H1 (cell line): Measurements from ENCODE around the gene CPHXL. TPM values are rescaled to one million over a fixed set of nuclear protein-coding genes. Genes with fewer than 3 reads are reported as not detected.
A peak's percentile ranks its signal among the peaks of the same experiment; 100 is the strongest.

Source experiments
- CTCF ChIA-PET: fragments of 300-600 bp; sonication (Branson Sonifier 250); formaldehyde crosslinking; loops from one replicate; lab custom pipeline; 2021; ENCODE audit not compliant: partially characterized antibody; lab: Charles Lee
- POLR2A ChIA-PET: fragments of 300-600 bp; sonication (Branson Sonifier 250); formaldehyde crosslinking; loops from one replicate; lab custom pipeline; 2021; ENCODE audit warnings: inconsistent platforms; ENCODE audit not compliant: partially characterized antibody; lab: Charles Lee
- DNase-seq, 2 experiments: peaks; one replicate each; pipeline versions ENCODE4 v3.0.0 to v3.0.0-alpha.2; 2010 to 2022; ENCODE audit warnings: low spot score in 2 of 2, low read depth in 1 of 2, mixed read lengths in 1 of 2
- FAIRE-seq: peaks from 2 replicates; lab custom pipeline; 2011; peaks lifted over from hg19 to GRCh38; lab: Jason Lieb, UNC
- H2AFZ ChIP-seq: 2 replicates; pipeline ENCODE4 v1.8.1; 2012; ENCODE audit warnings: low read length, inconsistent platforms
- H2AK5ac ChIP-seq: 2 replicates; pipeline ENCODE4 v1.6.1; 2013; ENCODE audit warnings: low read depth, low read length
- H2BK120ac ChIP-seq: replicated peaks from 2 replicates; pipeline ENCODE3; 2013; ENCODE audit warnings: low read depth, low read length, inconsistent platforms
- H2BK12ac ChIP-seq: 2 replicates; pipeline ENCODE4 v1.6.1; 2013; ENCODE audit warnings: low read depth, low read length
- H2BK15ac ChIP-seq: 2 replicates; pipeline ENCODE4 v1.6.1; 2013; ENCODE audit warnings: low read length
- H2BK20ac ChIP-seq: 2 replicates; pipeline ENCODE4 v1.6.1; 2013; ENCODE audit warnings: low read length
- H2BK5ac ChIP-seq: 2 replicates; pipeline ENCODE4 v1.6.1; 2013; ENCODE audit warnings: low read depth, low read length
- H3K14ac ChIP-seq: 2 replicates; pipeline ENCODE4 v1.6.1; 2013; ENCODE audit warnings: inconsistent platforms; ENCODE audit not compliant: insufficient read length
- H3K18ac ChIP-seq: 2 replicates; pipeline ENCODE4 v1.6.1; 2013; ENCODE audit warnings: low read length; ENCODE audit errors: extremely low read depth
- H3K23ac ChIP-seq: 2 replicates; pipeline ENCODE4 v1.6.1; 2013; ENCODE audit warnings: inconsistent platforms; ENCODE audit not compliant: insufficient read length
- H3K23me2 ChIP-seq: 2 replicates; pipeline ENCODE4 v1.6.1; 2013; ENCODE audit warnings: low read depth, low read length
- H3K27ac ChIP-seq: 2 replicates; pipeline ENCODE4 v1.6.1; 2011; ENCODE audit warnings: low read depth, low read length, inconsistent platforms
- H3K27me3 ChIP-seq, 4 experiments: replicated peaks in 1 of 4; 1 replicate in 1 of 4; 2 replicates in 3 of 4; pipeline versions ENCODE4 v1.6.1 to v1.8.1; 2011 to 2013; ENCODE audit warnings: low read length in 3 of 4, mild to moderate bottlenecking in 3 of 4, inconsistent platforms in 2 of 4, mixed read lengths in 2 of 4, moderate library complexity in 1 of 4; ENCODE audit not compliant: control insufficient read depth in 3 of 4, insufficient read depth in 3 of 4; ENCODE audit errors: extremely low read depth in 1 of 4
- H3K36me3 ChIP-seq, 4 experiments: 2 replicates each; pipeline versions ENCODE4 v1.6.1 to v1.8.1; 2011 to 2013; ENCODE audit warnings: mild to moderate bottlenecking in 4 of 4, low read length in 3 of 4, moderate library complexity in 2 of 4, control low read depth in 1 of 4, inconsistent platforms in 1 of 4; ENCODE audit not compliant: insufficient read depth in 4 of 4, control insufficient read depth in 2 of 4
- H3K4ac ChIP-seq: replicated peaks from 2 replicates; pipeline ENCODE3; 2013; ENCODE audit warnings: low read length, low read depth, mixed read lengths, inconsistent platforms; ENCODE audit not compliant: insufficient read length
- H3K4me1 ChIP-seq, 4 experiments: replicated peaks in 1 of 4; 1 replicate in 1 of 4; 2 replicates in 3 of 4; pipeline versions ENCODE4 v1.6.1 to v1.8.1; 2011 to 2013; ENCODE audit warnings: low read length in 3 of 4, inconsistent platforms in 2 of 4, mixed read lengths in 1 of 4; ENCODE audit not compliant: insufficient read depth in 4 of 4, control insufficient read depth in 3 of 4
- H3K4me2 ChIP-seq, 2 experiments: 2 replicates each; pipeline versions ENCODE4 v1.6.1 to v1.8.1; 2011 to 2013; ENCODE audit warnings: low read depth in 2 of 2, low read length in 2 of 2, control low read depth in 1 of 2, inconsistent platforms in 1 of 2, mild to moderate bottlenecking in 1 of 2; ENCODE audit not compliant: insufficient read depth in 1 of 2
- H3K4me3 ChIP-seq, 4 experiments: fragments of 200-600, 300-600 bp in 1 of 4; sonication (generic), shearing (Covaris generic), sonication (Bioruptor Twin) in 1 of 4; 2 replicates each; pipeline versions ENCODE4 v1.5.1 to v1.8.1; 2011 to 2016; ENCODE audit warnings: low read length in 4 of 4, low read depth in 3 of 4, control low read depth in 2 of 4, inconsistent platforms in 2 of 4, mild to moderate bottlenecking in 2 of 4, mixed read lengths in 1 of 4, moderate library complexity in 1 of 4; ENCODE audit not compliant: insufficient read depth in 2 of 4; ENCODE audit errors: extremely low read depth in 1 of 4
- H3K56ac ChIP-seq: replicated peaks from 2 replicates; pipeline ENCODE3; 2013; ENCODE audit warnings: low read depth, mild to moderate bottlenecking, mixed read lengths, low read length, inconsistent platforms; ENCODE audit not compliant: insufficient read length
- H3K79me1 ChIP-seq: 2 replicates; pipeline ENCODE4 v1.6.1; 2013; ENCODE audit warnings: low read depth, low read length, control low read depth
- H3K79me2 ChIP-seq, 2 experiments: 2 replicates each; pipeline versions ENCODE4 v1.6.1 to v1.8.1; 2012 to 2013; ENCODE audit warnings: low read length in 2 of 2, mild to moderate bottlenecking in 2 of 2, inconsistent platforms in 1 of 2; ENCODE audit not compliant: insufficient read depth in 2 of 2, control insufficient read depth in 1 of 2
- H3K9ac ChIP-seq, 4 experiments: replicated peaks in 1 of 4; 1 replicate in 1 of 4; 2 replicates in 3 of 4; pipeline versions ENCODE4 v1.6.1 to v1.8.1; 2011 to 2013; ENCODE audit warnings: low read depth in 3 of 4, low read length in 3 of 4, control low read depth in 2 of 4, mild to moderate bottlenecking in 2 of 4, moderate library complexity in 2 of 4, inconsistent platforms in 1 of 4; ENCODE audit errors: extremely low read depth in 1 of 4
- H3K9me3 ChIP-seq, 2 experiments: 2 replicates each; pipeline versions ENCODE4 v1.6.1 to v1.8.1; 2012 to 2013; ENCODE audit warnings: mild to moderate bottlenecking in 2 of 2, moderate library complexity in 2 of 2, control low read depth in 1 of 2, inconsistent platforms in 1 of 2, low read depth in 1 of 2, low read length in 1 of 2, mixed read lengths in 1 of 2; ENCODE audit not compliant: insufficient read depth in 2 of 2
- H4K20me1 ChIP-seq, 2 experiments: replicated peaks in 1 of 2; 2 replicates each; pipeline versions ENCODE3 to v1.8.1; 2011 to 2013; ENCODE audit warnings: inconsistent platforms in 2 of 2, low read length in 2 of 2, mild to moderate bottlenecking in 1 of 2; ENCODE audit not compliant: insufficient read depth in 2 of 2, control insufficient read depth in 1 of 2
- H4K5ac ChIP-seq: 2 replicates; pipeline ENCODE4 v1.6.1; 2013; ENCODE audit warnings: low read length, low read depth, mixed read lengths, inconsistent platforms; ENCODE audit not compliant: insufficient read length
- H4K8ac ChIP-seq: 2 replicates; pipeline ENCODE4 v1.8.0; 2013; ENCODE audit warnings: mild to moderate bottlenecking, moderate library complexity, low read length, inconsistent platforms; ENCODE audit not compliant: insufficient read depth; ENCODE audit errors: extremely low read depth
- H4K91ac ChIP-seq: replicated peaks from 2 replicates; pipeline ENCODE3; 2013; ENCODE audit warnings: low read length, mixed read lengths, inconsistent platforms; ENCODE audit not compliant: insufficient read length
- ATF3 ChIP-seq: IDR thresholded peaks from 2 replicates; pipeline ENCODE4 v1.6.1; 2011; ENCODE audit warnings: low read depth, mild to moderate bottlenecking, low read length; ENCODE audit not compliant: insufficient read depth
- CHD1 ChIP-seq: IDR thresholded peaks from 2 replicates; pipeline ENCODE4 v1.6.1; 2012; ENCODE audit warnings: low read depth, low read length, improper control_type of control experiment
- CTBP2 ChIP-seq: IDR thresholded peaks from 2 replicates; pipeline ENCODE4 v1.7.0; 2011; ENCODE audit warnings: borderline replicate concordance, mild to moderate bottlenecking, moderate library complexity, mixed read lengths, low read length; ENCODE audit not compliant: insufficient read depth, insufficient read length
- EP300 ChIP-seq, 2 experiments: IDR thresholded peaks; 1 replicate in 1 of 2; 2 replicates in 1 of 2; pipeline ENCODE4 v1.6.1; 2011 to 2012; ENCODE audit warnings: low read depth in 2 of 2, low read length in 2 of 2, mild to moderate bottlenecking in 2 of 2, borderline replicate concordance in 1 of 2, inconsistent platforms in 1 of 2, moderate library complexity in 1 of 2
- EZH2 ChIP-seq: fragments of 200-600 bp; sonication (generic); IDR thresholded peaks from 2 replicates; pipeline ENCODE4 v1.7.1; 2012; ENCODE audit warnings: low read depth, mild to moderate bottlenecking, moderate library complexity, low read length, inconsistent platforms; ENCODE audit not compliant: severe bottlenecking
- FOSL1 ChIP-seq: IDR thresholded peaks from 2 replicates; pipeline ENCODE4 v1.6.1; 2011; ENCODE audit warnings: mild to moderate bottlenecking, low read depth, low read length, moderate library complexity; ENCODE audit not compliant: insufficient read depth
- GABPA ChIP-seq: IDR thresholded peaks from 2 replicates; pipeline ENCODE4 v1.6.1; 2011; ENCODE audit warnings: mild to moderate bottlenecking, low read length, moderate library complexity, borderline replicate concordance; ENCODE audit not compliant: insufficient read depth
- HDAC6 ChIP-seq: IDR thresholded peaks from one replicate; pipeline ENCODE4 v1.7.1; 2012; ENCODE audit warnings: low read depth, mild to moderate bottlenecking, inconsistent platforms, low read length, moderate library complexity
- JUN ChIP-seq: IDR thresholded peaks from 2 replicates; pipeline ENCODE4 v1.6.1; 2011; ENCODE audit warnings: low read depth, mild to moderate bottlenecking, improper control_type of control experiment, low read length
- KDM1A ChIP-seq: fragments of 200-600, 300-600 bp; sonication (generic); IDR thresholded peaks from 2 replicates; pipeline ENCODE4 v1.7.1; 2016; ENCODE audit warnings: mild to moderate bottlenecking, low read length, borderline replicate concordance
- NANOG ChIP-seq: IDR thresholded peaks from 2 replicates; pipeline ENCODE4 v1.6.1; 2011; ENCODE audit warnings: low read length, low read depth, mild to moderate bottlenecking, inconsistent platforms; ENCODE audit not compliant: insufficient read depth, poor library complexity, severe bottlenecking
- RAD21 ChIP-seq, 2 experiments: IDR thresholded peaks in 1 of 2; conservative IDR thresholded peaks in 1 of 2; 2 replicates each; pipeline ENCODE4 v1.6.1; 2011; ENCODE audit warnings: low read depth in 2 of 2, low read length in 2 of 2, improper control_type of control experiment in 1 of 2, inconsistent platforms in 1 of 2, mild to moderate bottlenecking in 1 of 2, moderate library complexity in 1 of 2
- WGBS, 2 experiments: shearing (Covaris generic) in 1 of 2; methylation state at CpG; one replicate each; pipeline versions ENCODE4 v1.1.6 to v1.1.7; 2013 to 2015; ENCODE audit warnings: low lambda C conversion rate in 2 of 2, mixed read lengths in 2 of 2, inconsistent platforms in 1 of 2, low coverage in 1 of 2, missing lambda C conversion rate in 1 of 2; ENCODE audit not compliant: insufficient replicate concordance in 2 of 2, insufficient coverage in 1 of 2, insufficient read length in 1 of 2; ENCODE audit errors: extremely low coverage in 1 of 2, missing lambda C conversion rate in 1 of 2; 5-methylcytosine and 5-hydroxymethylcytosine counted together
- polyA plus RNA-seq, 7 experiments: library from polyadenylated mRNA; depleted of rRNA in 3 of 7; stranded (reverse) in 5 of 7; unstranded in 2 of 7; fragments of >200 nt in 5 of 7; fragments of 200-250 nt in 2 of 7; gene quantifications; 1 replicate in 5 of 7; 2 replicates in 1 of 7; 4 replicates in 1 of 7; pipeline versions ENCODE4 v1.2.1 to v1.2.3, GENCODE V29; 2011 to 2013; ENCODE audit warnings: missing spikeins in 2 of 7, mixed read lengths in 2 of 7
- total RNA-seq: library from RNA; stranded (reverse); fragmentation: NEBNext Ultra II Directional; extraction: Animal tissue kit (Norgen Biotek cat#: 25700); gene quantifications from 2 replicates; pipeline ENCODE4 v1.2.1, GENCODE V29; 2021

The CPHXL gene
- total and polyA plus RNA-seq, 2 of the 8 experiments (the other 6 are each of a cell fraction or from before 2014, with no cell fraction given): not detected

GRCh38 chr16:75760018-75760519 lies 33.8 kb upstream of the CPHXL start:
- H3K27me3 ChIP-seq: no peaks in the 10 kb centered on the region; a peak in 1 of 7 replicates
- H2BK120ac ChIP-seq: no peak overlapping the region
- H3K56ac ChIP-seq: no peak overlapping the region
- no peak for DNase-seq
- H2BK12ac ChIP-seq: no peak overlapping the region
- 7 to 91% methylated on average over 2 of the region's 2 CpGs for WGBS, 2 experiments
- H4K5ac ChIP-seq: no peak overlapping the region
- H3K9me3 ChIP-seq: no peaks in the 10 kb centered on the region
- H3K23ac ChIP-seq: no peak overlapping the region
- H2BK15ac ChIP-seq: no peak overlapping the region
- H4K8ac ChIP-seq: no peak overlapping the region
- H4K91ac ChIP-seq: no peak overlapping the region
- H2BK20ac ChIP-seq: no peak overlapping the region
- H3K18ac ChIP-seq: no peak overlapping the region; the same call in 1 of the 2 replicates
- 0 out of 2 replicates have a peak overlapping the region, but pooled peaks have one; percentile 13 for H2AFZ ChIP-seq
- peaks cover 0 to 3% (median 1%) of the 10 kb centered on the region in 4 experiments; a peak in 2 of 7 replicates for H3K4me1 ChIP-seq
- H3K27ac ChIP-seq: no peak overlapping the region
- no peaks in the 10 kb centered on the region for H3K79me2 ChIP-seq
- no peak overlapping the region for H3K14ac ChIP-seq
- H3K9ac ChIP-seq: no peak overlapping the region
- no peak overlapping the region for H2AK5ac ChIP-seq
- no peaks in the 10 kb centered on the region for H4K20me1 ChIP-seq
- no peak overlapping the region for H2BK5ac ChIP-seq
- no peaks in the 10 kb centered on the region; the same call in 1 of the 2 replicates for H3K23me2 ChIP-seq
- no peaks in the 10 kb centered on the region for H3K36me3 ChIP-seq
- CTCF ChIA-PET: no interaction called here
- no peak overlapping the region for H3K4ac ChIP-seq
- no peak overlapping the region for H3K4me2 ChIP-seq
- POLR2A ChIA-PET: no interaction called here
- no peaks in the 10 kb centered on the region for H3K79me1 ChIP-seq
- H3K4me3 ChIP-seq: no peak overlapping the region
- FAIRE-seq: no peak
- TF ChIP-seq EZH2 (no peak), GABPA (no peak), FOSL1 (no peak), CTBP2 (no peak), JUN (no peak), EP300 (IDR thresholded peaks at IDR 0.05; ENCODE audit: borderline replicate concordance in 1 of 2, low read depth in 2 of 2, low read length in 2 of 2) (no peak), RAD21 (IDR thresholded peaks at IDR 0.05 in 1 of 2, conservative IDR thresholded peaks at IDR 0.05 in 1 of 2; ENCODE audit: low read depth in 2 of 2, low read length in 2 of 2) (no peak), CHD1 (no peak), HDAC6 (no peak), NANOG (no peak), ATF3 (no peak), KDM1A (no peak)
